ENCODE data around the gene NTMT2. TPM values are rescaled to one million over a fixed set of nuclear protein-coding genes. Genes with fewer than 3 reads are reported as not detected.

The NTMT2 gene
- total and polyA plus RNA-seq, 12 donors = 0.29 to 3.2 (median 2.4) TPM

GRCh38 chr1:170174395-170174794, 28.6 kb downstream of the NTMT2 start:
- 82 to 87% methylated on average over 7 of the region's 7 CpGs for WGBS, 2 donors
- no peaks in the 10 kb centered on the region for H3K27me3 ChIP-seq
- no peaks in the 10 kb centered on the region for H3K4me1 ChIP-seq
- no peak overlapping the region for H3K4me3 ChIP-seq
- intact Hi-C loops (cut with DNase I) = no loop called here
- DNase-seq (no peak), ATAC-seq (no peak)
- peaks cover 0 to 19% (median 4%) of the 10 kb centered on the region in 11 donors for H3K9me3 ChIP-seq
- TF ChIP-seq CTCF (IDR thresholded peaks at IDR 0.05) = no peak
- H3K27ac ChIP-seq = no peak overlapping the region
- H3K36me3 ChIP-seq = no peaks in the 10 kb centered on the region

GRCh38 chr1:170175041-170175440, 29.3 kb downstream of the NTMT2 start:
- Histone ChIP-seq H3K9me3 (peaks cover 0 to 19% (median 4%) of the 10 kb centered on the region in 11 donors), H3K27ac (no peak overlapping the region), H3K27me3 (no peaks in the 10 kb centered on the region), H3K36me3 (no peaks in the 10 kb centered on the region), H3K4me3 (no peak overlapping the region), H3K4me1 (no peaks in the 10 kb centered on the region)
- DNase-seq (no peak), ATAC-seq (no peak)
- intact Hi-C loops (cut with DNase I) = no loop called here
- WGBS, 2 donors = 81 to 86% methylated on average over 5 of the region's 5 CpGs
- no peak for TF ChIP-seq CTCF (IDR thresholded peaks at IDR 0.05)

- no peaks in the 10 kb centered on the region for H3K27me3 ChIP-seq
- H3K27ac ChIP-seq = no peak overlapping the region
- DNase-seq (no peak), ATAC-seq (no peak)
- H3K36me3 ChIP-seq = no peaks in the 10 kb centered on the region
- H3K4me3 ChIP-seq = no peak overlapping the region
- intact Hi-C loops (cut with DNase I) = no loop called here
- H3K9me3 ChIP-seq = peaks cover 0 to 15% (median 4%) of the 10 kb centered on the region in 11 donors
- WGBS, 2 donors = 13 to 15% methylated on average over 1 of the region's 1 CpG
- no peaks in the 10 kb centered on the region for H3K4me1 ChIP-seq
- no peak for TF ChIP-seq CTCF (IDR thresholded peaks at IDR 0.05)
Measured at GRCh38 chr1:170175484-170175883, 29.7 kb downstream of the NTMT2 start.

- ATAC-seq = no peak
- WGBS, 2 donors = 77 to 80% methylated on average over 3 of the region's 3 CpGs
- Histone ChIP-seq H3K4me3 (no peak overlapping the region), H3K27me3 (no peaks in the 10 kb centered on the region), H3K9me3 (peaks cover 0 to 4% (median 0%) of the 10 kb centered on the region in 11 donors), H3K36me3 (no peaks in the 10 kb centered on the region), H3K4me1 (no peaks in the 10 kb centered on the region), H3K27ac (no peak overlapping the region)
- TF ChIP-seq CTCF (IDR thresholded peaks at IDR 0.05) = no peak
- DNase-seq = no peak
- intact Hi-C loops (cut with DNase I) = no loop called here
Measured at GRCh38 chr1:170176772-170177171, 31.0 kb downstream of the NTMT2 start.

Data from heart right ventricle (tissue), 16 donors.